Astrocyte (in vitro differentiated cells and primary cell): Measurements from ENCODE around the gene KIF4B. TPM values are rescaled to one million over a fixed set of nuclear protein-coding genes. Genes with fewer than 3 reads are reported as not detected.

ENCODE experiments used
- DNase-seq: peaks from one replicate; pipeline ENCODE4 v3.0.0-alpha.2; 2010; ENCODE audit warnings: low read depth
- FAIRE-seq: peaks from 2 replicates; lab custom pipeline; 2011; peaks lifted over from hg19 to GRCh38; lab: Jason Lieb, UNC
- H2AFZ ChIP-seq: 2 replicates; pipeline ENCODE4 v1.6.0; 2012; ENCODE audit warnings: low read depth, low read length, inconsistent platforms
- H3K27ac ChIP-seq: 2 replicates; pipeline ENCODE4 v1.5.1; 2011; ENCODE audit warnings: low read depth, low read length, inconsistent platforms
- H3K27me3 ChIP-seq: 2 replicates; pipeline ENCODE4 v1.6.0; 2011; ENCODE audit warnings: low read length, inconsistent platforms; ENCODE audit not compliant: insufficient read depth
- H3K36me3 ChIP-seq: 2 replicates; pipeline ENCODE4 v1.5.1; 2011; ENCODE audit warnings: low read length, inconsistent platforms; ENCODE audit not compliant: insufficient read depth
- H3K4me1 ChIP-seq: 2 replicates; pipeline ENCODE4 v1.5.1; 2011; ENCODE audit warnings: low read length, inconsistent platforms; ENCODE audit not compliant: insufficient read depth
- H3K4me2 ChIP-seq: 2 replicates; pipeline ENCODE4 v1.6.0; 2012; ENCODE audit warnings: low read length, inconsistent platforms
- H3K4me3 ChIP-seq: 2 replicates; pipeline ENCODE4 v1.5.1; 2011; ENCODE audit warnings: low read depth, mild to moderate bottlenecking, low read length, inconsistent platforms; ENCODE audit not compliant: insufficient read depth
- H3K79me2 ChIP-seq: 2 replicates; pipeline ENCODE4 v1.6.0; 2012; ENCODE audit warnings: mild to moderate bottlenecking, low read length, inconsistent platforms; ENCODE audit not compliant: insufficient read depth
- H3K9ac ChIP-seq: 2 replicates; pipeline ENCODE4 v1.6.0; 2012; ENCODE audit warnings: mild to moderate bottlenecking, low read length, inconsistent platforms
- H3K9me3 ChIP-seq: 2 replicates; pipeline ENCODE4 v1.5.1; 2012; ENCODE audit warnings: low read depth, mild to moderate bottlenecking, low read length, inconsistent platforms; ENCODE audit not compliant: insufficient read depth
- H4K20me1 ChIP-seq: 2 replicates; pipeline ENCODE4 v1.6.0; 2012; ENCODE audit warnings: low read length, inconsistent platforms; ENCODE audit not compliant: insufficient read depth
- H3K27ac Mint-ChIP-seq: one replicate; pipeline ENCODE4 v1.8.0; 2021; ENCODE audit warnings: mild to moderate bottlenecking, mixed read lengths; ENCODE audit not compliant: unreplicated experiment
- H3K27me3 Mint-ChIP-seq: one replicate; pipeline ENCODE4 v1.8.0; 2021; ENCODE audit warnings: low read depth, mixed read lengths; ENCODE audit not compliant: unreplicated experiment
- H3K36me3 Mint-ChIP-seq: one replicate; pipeline ENCODE4 v1.8.0; 2021; ENCODE audit warnings: low read depth, mixed read lengths; ENCODE audit not compliant: unreplicated experiment
- H3K4me1 Mint-ChIP-seq: one replicate; pipeline ENCODE4 v1.8.0; 2021; ENCODE audit warnings: low read depth, mixed read lengths; ENCODE audit not compliant: unreplicated experiment
- H3K4me3 Mint-ChIP-seq: one replicate; pipeline ENCODE4 v1.8.0; 2021; ENCODE audit warnings: mild to moderate bottlenecking, moderate library complexity, mixed read lengths; ENCODE audit not compliant: unreplicated experiment
- H3K9me3 Mint-ChIP-seq: one replicate; pipeline ENCODE4 v1.8.0; 2021; ENCODE audit warnings: mild to moderate bottlenecking, mixed read lengths; ENCODE audit not compliant: unreplicated experiment
- CTCF ChIP-seq: IDR thresholded peaks from 2 replicates; pipeline ENCODE4 v1.5.1; 2011; ENCODE audit warnings: low read depth, mild to moderate bottlenecking, inconsistent platforms, low read length, moderate library complexity; ENCODE audit not compliant: insufficient read depth
- EZH2 ChIP-seq: IDR thresholded peaks from 2 replicates; pipeline ENCODE4 v1.6.1; 2012; ENCODE audit warnings: mild to moderate bottlenecking, low read length, inconsistent platforms; ENCODE audit not compliant: insufficient read depth
- total RNA-seq: library from RNA; stranded (reverse); gene quantifications from 2 replicates; pipeline ENCODE4 v1.2.1, GENCODE V29; 2021

The KIF4B gene
- total RNA-seq, 1 donor from 2014 or later: not detected

GRCh38 chr5:154986151-154986550 lies 27.4 kb upstream of the KIF4B start:
- Mint-ChIP-seq H3K4me1 (no peaks in the 10 kb centered on the region), H3K27me3 (no peaks in the 10 kb centered on the region), H3K4me3 (no peak overlapping the region), H3K27ac (no peak overlapping the region), H3K9me3 (peaks cover 4% of the 10 kb centered on the region), H3K36me3 (peaks cover 3% of the 10 kb centered on the region)
- H3K27ac ChIP-seq: no peak overlapping the region
- no peaks in the 10 kb centered on the region for H3K79me2 ChIP-seq
- FAIRE-seq: no peak
- no peak overlapping the region for H3K4me2 ChIP-seq
- H4K20me1 ChIP-seq: no peaks in the 10 kb centered on the region
- peaks cover 2% of the 10 kb centered on the region for H3K27me3 ChIP-seq
- no peaks in the 10 kb centered on the region for H3K36me3 ChIP-seq
- no peak overlapping the region for H2AFZ ChIP-seq
- no peak for DNase-seq
- TF ChIP-seq EZH2: no peak
- no peak for TF ChIP-seq CTCF
- no peak overlapping the region for H3K4me3 ChIP-seq
- no peak overlapping the region for H3K9ac ChIP-seq
- no peaks in the 10 kb centered on the region for H3K9me3 ChIP-seq
- no peaks in the 10 kb centered on the region for H3K4me1 ChIP-seq

GRCh38 chr5:154989626-154990025 lies 23.9 kb upstream of the KIF4B start:
- H3K27ac ChIP-seq: no peak overlapping the region
- H4K20me1 ChIP-seq: no peaks in the 10 kb centered on the region
- H3K4me1 Mint-ChIP-seq: no peaks in the 10 kb centered on the region
- H3K27me3 Mint-ChIP-seq: peaks cover 4% of the 10 kb centered on the region
- no peak overlapping the region for H3K4me2 ChIP-seq
- no peak for DNase-seq
- H3K27ac Mint-ChIP-seq: no peak overlapping the region
- no peak overlapping the region for H3K4me3 ChIP-seq
- H3K4me1 ChIP-seq: no peaks in the 10 kb centered on the region
- no peak for FAIRE-seq
- no peaks in the 10 kb centered on the region for H3K9me3 ChIP-seq
- no peaks in the 10 kb centered on the region for H3K36me3 Mint-ChIP-seq
- no peak overlapping the region for H3K4me3 Mint-ChIP-seq
- TF ChIP-seq CTCF (no peak), EZH2 (no peak)
- H2AFZ ChIP-seq: no peak overlapping the region
- no peak overlapping the region for H3K9ac ChIP-seq
- no peaks in the 10 kb centered on the region for H3K79me2 ChIP-seq
- H3K9me3 Mint-ChIP-seq: peaks cover 2% of the 10 kb centered on the region
- H3K27me3 ChIP-seq: peaks cover 2% of the 10 kb centered on the region
- H3K36me3 ChIP-seq: no peaks in the 10 kb centered on the region

GRCh38 chr5:154993461-154993860 lies 20.1 kb upstream of the KIF4B start:
- H3K4me1 ChIP-seq: no peaks in the 10 kb centered on the region
- H3K4me1 Mint-ChIP-seq: no peaks in the 10 kb centered on the region
- no peak overlapping the region for H3K9ac ChIP-seq
- H3K4me2 ChIP-seq: no peak overlapping the region
- no peaks in the 10 kb centered on the region for H3K36me3 Mint-ChIP-seq
- no peak overlapping the region for H3K4me3 Mint-ChIP-seq
- H2AFZ ChIP-seq: no peak overlapping the region
- no peaks in the 10 kb centered on the region for H3K79me2 ChIP-seq
- no peak overlapping the region for H3K4me3 ChIP-seq
- H3K9me3 ChIP-seq: no peaks in the 10 kb centered on the region
- DNase-seq: no peak
- H3K9me3 Mint-ChIP-seq: peaks cover 2% of the 10 kb centered on the region
- peaks cover 4% of the 10 kb centered on the region for H3K27me3 Mint-ChIP-seq
- H3K27ac ChIP-seq: no peak overlapping the region
- TF ChIP-seq EZH2 (no peak), CTCF (no peak)
- H3K36me3 ChIP-seq: no peaks in the 10 kb centered on the region
- no peak for FAIRE-seq
- no peaks in the 10 kb centered on the region for H3K27me3 ChIP-seq
- no peaks in the 10 kb centered on the region for H4K20me1 ChIP-seq
- no peak overlapping the region for H3K27ac Mint-ChIP-seq
